DOHH2 (cell line): ENCODE measurements around the gene FSTL1.

ENCODE experiments used
- H3F3A ChIP-seq: fragments of 200-600 bp; sonication (generic), shearing (Covaris generic); 2 replicates; pipeline ENCODE4 v1.6.0; 2016; ENCODE audit warnings: antibody characterized with exemption, mild to moderate bottlenecking; ENCODE audit not compliant: control insufficient read depth, insufficient read depth
- H3K27ac ChIP-seq: fragments of 200-600 bp; sonication (generic); 2 replicates; pipeline ENCODE4 v1.5.1; 2014; ENCODE audit warnings: low read depth, mild to moderate bottlenecking, low read length, moderate library complexity
- H3K27me3 ChIP-seq: fragments of 200-600 bp; sonication (generic); 2 replicates; pipeline ENCODE4 v1.6.1; 2014; ENCODE audit warnings: mild to moderate bottlenecking, low read length, mixed read lengths; ENCODE audit not compliant: control insufficient read depth
- H3K36me3 ChIP-seq: fragments of 200-600 bp; sonication (generic); 2 replicates; pipeline ENCODE4 v1.6.1; 2014; ENCODE audit warnings: mild to moderate bottlenecking, low read length, moderate library complexity, mixed read lengths; ENCODE audit not compliant: control insufficient read depth
- H3K4me1 ChIP-seq: fragments of 200-600 bp; sonication (generic); 2 replicates; pipeline ENCODE4 v1.6.1; 2014; ENCODE audit warnings: mild to moderate bottlenecking, low read length, mixed read lengths; ENCODE audit not compliant: control insufficient read depth
- H3K4me2 ChIP-seq: fragments of 200-600 bp; sonication (generic); 2 replicates; pipeline ENCODE4 v1.6.0; 2014; ENCODE audit warnings: mild to moderate bottlenecking, low read length, moderate library complexity
- H3K4me3 ChIP-seq: fragments of 200-600 bp; sonication (generic); 2 replicates; pipeline ENCODE4 v1.5.1; 2014; ENCODE audit warnings: mild to moderate bottlenecking, low read length, mixed read lengths
- H3K79me2 ChIP-seq: fragments of 200-600 bp; sonication (generic); 2 replicates; pipeline ENCODE4 v1.6.1; 2014; ENCODE audit warnings: mild to moderate bottlenecking, low read length, mixed read lengths; ENCODE audit not compliant: control insufficient read depth
- H3K9me2 ChIP-seq: fragments of 200-600 bp; sonication (generic); replicated peaks from 2 replicates; pipeline ENCODE4 v1.6.1; 2014; ENCODE audit warnings: mild to moderate bottlenecking, low read length, mixed read lengths; ENCODE audit not compliant: control insufficient read depth
- H3K9me3 ChIP-seq: fragments of 200-600 bp; sonication (generic); 2 replicates; pipeline ENCODE4 v1.6.1; 2014; ENCODE audit warnings: antibody characterized with exemption, low read length, mixed read lengths; ENCODE audit not compliant: control insufficient read depth, insufficient read depth
- H4K20me1 ChIP-seq: fragments of 200-600 bp; sonication (generic); 2 replicates; pipeline ENCODE4 v1.6.0; 2014; ENCODE audit warnings: low read depth, mild to moderate bottlenecking, antibody characterized with exemption, low read length, moderate library complexity; ENCODE audit not compliant: control insufficient read depth, insufficient read depth
- EZH2phosphoT487 ChIP-seq: fragments of 200-600 bp; sonication (generic); IDR thresholded peaks from 2 replicates; pipeline ENCODE4 v1.6.1; 2017; ENCODE audit warnings: borderline replicate concordance, mild to moderate bottlenecking, antibody characterized with exemption, low read length, moderate library complexity, mixed read lengths
- TF ChIP-seq, protein P1 (sequence below): fragments of 200-600 bp; sonication (generic); IDR thresholded peaks from one replicate; pipeline ENCODE4 v1.5.1; 2014; ENCODE audit warnings: antibody characterized with exemption, mild to moderate bottlenecking, low read depth, low read length; ENCODE audit not compliant: poor library complexity, severe bottlenecking

FSTL1 gene

DNA sequence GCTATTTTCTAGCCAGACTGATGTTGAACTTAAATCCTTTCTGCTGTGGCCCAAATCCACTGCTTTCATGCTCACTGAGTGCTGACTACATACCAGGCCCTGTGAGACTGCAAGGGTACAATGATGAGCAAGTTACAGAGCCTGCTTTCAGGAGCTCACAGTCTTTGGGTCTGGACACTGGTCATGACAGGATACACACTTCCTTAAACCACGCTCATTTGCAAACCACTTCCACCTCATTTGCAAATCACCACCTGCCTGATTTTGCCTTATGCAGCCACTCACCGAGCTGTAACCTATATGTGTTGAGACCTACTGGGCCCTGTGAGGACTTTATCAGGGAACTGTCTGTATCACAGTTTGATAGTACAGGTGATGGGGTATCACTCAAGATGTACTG, 51.4 kb downstream of the FSTL1 start:
- Histone ChIP-seq H3K9me2 (no peaks in the 10 kb centered on the region), H3K4me2 (peak overlapping the region; percentile 3; the same call in 1 of the 2 replicates), H3K27me3 (peaks cover 8% of the 10 kb centered on the region; the same call in 1 of the 2 replicates), H3K4me1 (peaks cover 19% of the 10 kb centered on the region), H3K79me2 (no peaks in the 10 kb centered on the region), H3K36me3 (no peaks in the 10 kb centered on the region), H3K4me3 (no peak overlapping the region), H4K20me1 (no peaks in the 10 kb centered on the region), H3F3A (no peaks in the 10 kb centered on the region), H3K9me3 (no peaks in the 10 kb centered on the region), H3K27ac (no peak overlapping the region)
- TF ChIP-seq, protein P1, sequence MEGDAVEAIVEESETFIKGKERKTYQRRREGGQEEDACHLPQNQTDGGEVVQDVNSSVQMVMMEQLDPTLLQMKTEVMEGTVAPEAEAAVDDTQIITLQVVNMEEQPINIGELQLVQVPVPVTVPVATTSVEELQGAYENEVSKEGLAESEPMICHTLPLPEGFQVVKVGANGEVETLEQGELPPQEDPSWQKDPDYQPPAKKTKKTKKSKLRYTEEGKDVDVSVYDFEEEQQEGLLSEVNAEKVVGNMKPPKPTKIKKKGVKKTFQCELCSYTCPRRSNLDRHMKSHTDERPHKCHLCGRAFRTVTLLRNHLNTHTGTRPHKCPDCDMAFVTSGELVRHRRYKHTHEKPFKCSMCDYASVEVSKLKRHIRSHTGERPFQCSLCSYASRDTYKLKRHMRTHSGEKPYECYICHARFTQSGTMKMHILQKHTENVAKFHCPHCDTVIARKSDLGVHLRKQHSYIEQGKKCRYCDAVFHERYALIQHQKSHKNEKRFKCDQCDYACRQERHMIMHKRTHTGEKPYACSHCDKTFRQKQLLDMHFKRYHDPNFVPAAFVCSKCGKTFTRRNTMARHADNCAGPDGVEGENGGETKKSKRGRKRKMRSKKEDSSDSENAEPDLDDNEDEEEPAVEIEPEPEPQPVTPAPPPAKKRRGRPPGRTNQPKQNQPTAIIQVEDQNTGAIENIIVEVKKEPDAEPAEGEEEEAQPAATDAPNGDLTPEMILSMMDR, result no peak
- TF ChIP-seq EZH2phosphoT487, result no peak

DNA sequence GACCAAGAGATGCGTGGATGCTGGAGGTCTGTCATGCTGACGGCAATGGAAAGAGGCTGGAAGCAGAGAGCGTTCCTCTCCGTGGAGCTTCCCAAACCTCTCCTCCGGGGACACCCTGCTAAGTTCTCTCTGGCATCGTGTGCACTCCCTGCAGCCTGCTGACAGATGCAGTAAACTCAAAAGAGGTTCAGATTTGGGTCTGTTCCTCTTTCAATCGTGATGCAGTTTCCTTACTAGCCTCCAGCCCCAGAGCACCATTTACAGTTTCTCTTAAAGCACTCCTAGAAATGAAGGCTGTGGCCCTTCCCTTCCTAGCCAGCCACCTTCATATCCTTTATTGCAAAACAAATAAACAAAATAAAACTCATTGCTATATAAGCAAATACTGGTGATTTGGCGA, 54.3 kb downstream of the FSTL1 start:
- H3K9me3 ChIP-seq, result no peaks in the 10 kb centered on the region
- no peaks in the 10 kb centered on the region for H4K20me1 ChIP-seq
- TF ChIP-seq, protein P1, result no peak
- no peak for TF ChIP-seq EZH2phosphoT487
- peaks cover 19% of the 10 kb centered on the region for H3K4me1 ChIP-seq
- no peaks in the 10 kb centered on the region for H3K9me2 ChIP-seq
- H3F3A ChIP-seq, result no peaks in the 10 kb centered on the region
- peaks cover 17% of the 10 kb centered on the region for H3K27me3 ChIP-seq
- no peak overlapping the region for H3K4me2 ChIP-seq
- no peak overlapping the region for H3K27ac ChIP-seq
- H3K4me3 ChIP-seq, result no peak overlapping the region
- no peaks in the 10 kb centered on the region for H3K79me2 ChIP-seq
- no peaks in the 10 kb centered on the region for H3K36me3 ChIP-seq

GRCh38 chr3:120394347-120394746, 56.4 kb downstream of the FSTL1 start:
- Histone ChIP-seq H3K9me2 (no peaks in the 10 kb centered on the region), H3K27me3 (peaks cover 20% of the 10 kb centered on the region), H3K9me3 (no peaks in the 10 kb centered on the region), H3F3A (no peaks in the 10 kb centered on the region), H3K4me3 (no peak overlapping the region), H4K20me1 (no peaks in the 10 kb centered on the region), H3K79me2 (no peaks in the 10 kb centered on the region), H3K4me1 (peaks cover 12% of the 10 kb centered on the region), H3K27ac (no peak overlapping the region), H3K4me2 (no peak overlapping the region), H3K36me3 (no peaks in the 10 kb centered on the region)
- no peak for TF ChIP-seq EZH2phosphoT487
- TF ChIP-seq, protein P1, result no peak

GRCh38 chr3:120393761-120394160, 57.0 kb downstream of the FSTL1 start:
- Histone ChIP-seq H3K79me2 (no peaks in the 10 kb centered on the region), H4K20me1 (no peaks in the 10 kb centered on the region), H3K4me3 (no peak overlapping the region), H3K27ac (no peak overlapping the region), H3K36me3 (no peaks in the 10 kb centered on the region), H3K27me3 (peaks cover 20% of the 10 kb centered on the region), H3K9me3 (no peaks in the 10 kb centered on the region), H3K4me1 (peaks cover 7% of the 10 kb centered on the region), H3K4me2 (no peak overlapping the region), H3F3A (no peaks in the 10 kb centered on the region), H3K9me2 (no peaks in the 10 kb centered on the region)
- TF ChIP-seq, protein P1, result no peak
- no peak for TF ChIP-seq EZH2phosphoT487
